ENCODE measurements around the gene IP6K3.

- TF ChIP-seq, protein P1, sequence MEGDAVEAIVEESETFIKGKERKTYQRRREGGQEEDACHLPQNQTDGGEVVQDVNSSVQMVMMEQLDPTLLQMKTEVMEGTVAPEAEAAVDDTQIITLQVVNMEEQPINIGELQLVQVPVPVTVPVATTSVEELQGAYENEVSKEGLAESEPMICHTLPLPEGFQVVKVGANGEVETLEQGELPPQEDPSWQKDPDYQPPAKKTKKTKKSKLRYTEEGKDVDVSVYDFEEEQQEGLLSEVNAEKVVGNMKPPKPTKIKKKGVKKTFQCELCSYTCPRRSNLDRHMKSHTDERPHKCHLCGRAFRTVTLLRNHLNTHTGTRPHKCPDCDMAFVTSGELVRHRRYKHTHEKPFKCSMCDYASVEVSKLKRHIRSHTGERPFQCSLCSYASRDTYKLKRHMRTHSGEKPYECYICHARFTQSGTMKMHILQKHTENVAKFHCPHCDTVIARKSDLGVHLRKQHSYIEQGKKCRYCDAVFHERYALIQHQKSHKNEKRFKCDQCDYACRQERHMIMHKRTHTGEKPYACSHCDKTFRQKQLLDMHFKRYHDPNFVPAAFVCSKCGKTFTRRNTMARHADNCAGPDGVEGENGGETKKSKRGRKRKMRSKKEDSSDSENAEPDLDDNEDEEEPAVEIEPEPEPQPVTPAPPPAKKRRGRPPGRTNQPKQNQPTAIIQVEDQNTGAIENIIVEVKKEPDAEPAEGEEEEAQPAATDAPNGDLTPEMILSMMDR (optimal IDR thresholded peaks at IDR 0.05 in 1 of 3, IDR thresholded peaks at IDR 0.05 in 1 of 3, conservative IDR thresholded peaks at IDR 0.05 in 1 of 3; ENCODE audit: extremely low read depth in 1 of 3, insufficient read depth in 2 of 3, low read length in 3 of 3): no peak
- no peak for TF ChIP-seq EZH2 (IDR thresholded peaks at IDR 0.05; ENCODE audit: low read length)
These were observed 25.2 kb downstream of the IP6K3 start for GRCh38 chr6:33721508-33721907.

Data from keratinocyte (primary cell).